Measurements from ENCODE around the gene MRPL2. TPM values are rescaled to one million over a fixed set of nuclear protein-coding genes. Genes with fewer than 3 reads are reported as not detected.

Gene MRPL2
- total RNA-seq (2013), result 19.9 TPM
- polyA plus RNA-seq (10 to 100 TPM; 23.9 to 26.9 (median 26.3) TPM), polyA minus RNA-seq (10.1 and 23.9 TPM in 2 replicates), total RNA-seq (0.46 to 2.5 (median 1.1) reads per million in 11 experiments)

GRCh38 chr6:43059168-43060033, at the start of gene MRPL2, which contains the start of gene KLC4:
Gene MRPL2 (minus strand): TSS chr6:43059434. CDS start chr6:43059381, 53 bp downstream.
Gene KLC4 (plus strand): TSS chr6:43059631. CDS start chr6:43061336, 1,705 bp downstream.
- Histone ChIP-seq H3K27me3 (ENCODE audit: control insufficient read depth in 2 of 2, insufficient read depth in 2 of 2, low read length in 2 of 2) (no peaks in the 10 kb centered on the region), H4K20me1 (ENCODE audit: insufficient read depth, low read length) (no peaks in the 10 kb centered on the region), H3K4me2 (replicated peaks; ENCODE audit: extremely low read depth, low read length, poor library complexity, severe bottlenecking) (peak within 1 kb of the TSS; percentile 99), H2AFZ (ENCODE audit: insufficient read depth, low read depth, low read length, poor library complexity, severe bottlenecking) (peak within 1 kb of the TSS; percentile 99), H3K27ac (ENCODE audit: low read depth in 1 of 2, low read length in 2 of 2) (peak within 1 kb of the TSS; percentile 64 to 99), H3K79me2 (ENCODE audit: insufficient read depth, low read length) (peaks cover 17% of the 10 kb centered on the region), H3K9me3 (replicated peaks in 1 of 2; ENCODE audit: control insufficient read depth in 1 of 2, insufficient read depth in 1 of 2, low read length in 2 of 2) (no peaks in the 10 kb centered on the region), H3K4me1 (ENCODE audit: control insufficient read depth in 1 of 2, insufficient read depth in 2 of 2, low read length in 2 of 2) (peaks cover 14 to 23% of the 10 kb centered on the region in 2 donors), H3K36me3 (replicated peaks in 1 of 2; ENCODE audit: control insufficient read depth in 1 of 2, insufficient read depth in 2 of 2, low read length in 2 of 2) (peaks cover 4 to 17% of the 10 kb centered on the region in 2 donors), H3K4me3 (replicated peaks in 1 of 3; ENCODE audit: low read depth in 2 of 3, low read length in 3 of 3) (peak within 1 kb of the TSS; percentile 69 to 99 (median 98)), H3K9ac (ENCODE audit: insufficient read depth, low read length, poor library complexity, severe bottlenecking) (peak within 1 kb of the TSS; percentile 90)
- peaks cover 0 to 2% (median 0%) of the 10 kb centered on the region in 3 donors for H3K27me3 Mint-ChIP-seq (ENCODE audit: low read depth in 3 of 3)
- H3K4me1 Mint-ChIP-seq, result peaks cover 25% of the 10 kb centered on the region
- no peaks in the 10 kb centered on the region for H3K9me3 Mint-ChIP-seq
- peak within 1 kb of the TSS; percentile 85 to 96 for H3K4me3 Mint-ChIP-seq
- no peak for TF ChIP-seq CTCF (IDR thresholded peaks at IDR 0.05)
- WGBS (ENCODE audit: insufficient coverage), result under 1% methylated on average over 58 of the region's 64 CpGs
- peaks cover 19 to 25% of the 10 kb centered on the region in 2 donors for H3K36me3 Mint-ChIP-seq
- peak within 1 kb of the TSS; percentile 90 to 100 (median 99) for H3K27ac Mint-ChIP-seq
- intact Hi-C loops (cut with micrococcal nuclease), result loop anchor here (2.0 to 10.0 kb wide), 3 partner anchors 45 to 115 kb away; partner anchors contain the start of genes KLHDC3 (in 2 of the 2) and SRF (in 1 of the 2)
- DNase-seq, result peak; percentile 98 to 99 (median 98)

- Histone ChIP-seq H3K79me2 (ENCODE audit: insufficient read depth, low read length) (no peaks in the 10 kb centered on the region), H3K36me3 (replicated peaks in 1 of 2; ENCODE audit: control insufficient read depth in 1 of 2, insufficient read depth in 2 of 2, low read length in 2 of 2) (no peaks in the 10 kb centered on the region), H3K27me3 (ENCODE audit: control insufficient read depth in 2 of 2, insufficient read depth in 2 of 2, low read length in 2 of 2) (no peaks in the 10 kb centered on the region), H4K20me1 (ENCODE audit: insufficient read depth, low read length) (no peaks in the 10 kb centered on the region), H3K4me1 (ENCODE audit: control insufficient read depth in 1 of 2, insufficient read depth in 2 of 2, low read length in 2 of 2) (no peaks in the 10 kb centered on the region), H3K9ac (ENCODE audit: insufficient read depth, low read length, poor library complexity, severe bottlenecking) (no peak overlapping the region), H2AFZ (ENCODE audit: insufficient read depth, low read depth, low read length, poor library complexity, severe bottlenecking) (no peak overlapping the region), H3K4me3 (replicated peaks in 1 of 3; ENCODE audit: low read depth in 2 of 3, low read length in 3 of 3) (no peak overlapping the region), H3K4me2 (replicated peaks; ENCODE audit: extremely low read depth, low read length, poor library complexity, severe bottlenecking) (no peak overlapping the region), H3K9me3 (replicated peaks in 1 of 2; ENCODE audit: control insufficient read depth in 1 of 2, insufficient read depth in 1 of 2, low read length in 2 of 2) (no peaks in the 10 kb centered on the region), H3K27ac (ENCODE audit: low read depth in 1 of 2, low read length in 2 of 2) (no peak overlapping the region)
- DNase-seq, result no peak
- no peak for TF ChIP-seq CTCF (IDR thresholded peaks at IDR 0.05)
- no peaks in the 10 kb centered on the region for H3K36me3 Mint-ChIP-seq
- peaks cover 0 to 2% (median 1%) of the 10 kb centered on the region in 3 donors for H3K27me3 Mint-ChIP-seq (ENCODE audit: low read depth in 3 of 3)
- 95% methylated on average over 6 of the region's 12 CpGs for WGBS (ENCODE audit: insufficient coverage)
- intact Hi-C loops (cut with micrococcal nuclease), result no loop called here
- no peaks in the 10 kb centered on the region for H3K4me1 Mint-ChIP-seq
- H3K9me3 Mint-ChIP-seq, result no peaks in the 10 kb centered on the region
- no peak overlapping the region for H3K27ac Mint-ChIP-seq
- H3K4me3 Mint-ChIP-seq, result no peak overlapping the region
Measured at GRCh38 chr6:43107344-43108062, 48.3 kb upstream of the MRPL2 start.

All from CD14-positive monocyte (primary cell).